B cell (primary cell): ENCODE data around the gene WNK2. TPM values are rescaled to one million over a fixed set of nuclear protein-coding genes. Genes with fewer than 3 reads are reported as not detected.

Experiments used
- ATAC-seq: fragments of 200-7000 bp; cut with Tn5 transposase; one replicate; pipeline ENCODE4 v1.10.0; 2021; ENCODE audit warnings: low read depth, mild to moderate bottlenecking, moderate number of reproducible peaks, moderate library complexity
- CTCF ChIA-PET: fragments of 350-600 bp; sonication (Branson Sonifier 250); formaldehyde crosslinking; loops from one replicate; lab custom pipeline; 2021; ENCODE audit warnings: antibody characterized with exemption, inconsistent platforms; lab: Charles Lee
- POLR2A ChIA-PET: fragments of 350-600 bp; sonication (Branson Sonifier 250); formaldehyde crosslinking; loops from one replicate; lab custom pipeline; 2021; ENCODE audit warnings: antibody characterized with exemption; lab: Charles Lee
- DNase-seq: peaks from one replicate; pipeline ENCODE4 v3.0.0; 2013
- H2AFZ ChIP-seq: 2 replicates; pipeline ENCODE4 v1.6.1; 2012; ENCODE audit warnings: mild to moderate bottlenecking, low read depth, low read length; ENCODE audit not compliant: insufficient read depth, poor library complexity, severe bottlenecking
- H3K27ac ChIP-seq, 2 donors: 1 replicate in 1 of 2; 2 replicates in 1 of 2; pipeline ENCODE4 v1.5.1; 2012 to 2013; ENCODE audit warnings: low read length in 2 of 2, mild to moderate bottlenecking in 2 of 2, moderate library complexity in 1 of 2
- H3K27me3 ChIP-seq, 4 experiments: fragments of 200-600 bp in 1 of 4; sonication (generic) in 1 of 4; replicated peaks in 1 of 4; 1 replicate in 2 of 4; 2 replicates in 2 of 4; pipeline versions ENCODE4 v1.6.1 to v1.7.0; 2013 to 2016; ENCODE audit warnings: low read length in 3 of 4, mild to moderate bottlenecking in 2 of 4, mixed read lengths in 1 of 4, moderate library complexity in 1 of 4; ENCODE audit not compliant: insufficient read depth in 4 of 4, control insufficient read depth in 3 of 4; ENCODE audit errors: control extremely low read depth in 1 of 4
- H3K36me3 ChIP-seq, 2 experiments: replicated peaks in 1 of 2; 1 replicate in 1 of 2; 2 replicates in 1 of 2; pipeline versions ENCODE4 v1.6.1 to v1.7.1; 2013; ENCODE audit warnings: low read length in 1 of 2; ENCODE audit not compliant: insufficient read depth in 2 of 2, control insufficient read depth in 1 of 2; ENCODE audit errors: control extremely low read depth in 1 of 2, extremely low read depth in 1 of 2
- H3K4me1 ChIP-seq, 2 donors: fragments of 200-600 bp in 1 of 2; sonication (generic) in 1 of 2; 1 replicate in 1 of 2; 2 replicates in 1 of 2; pipeline versions ENCODE4 v1.5.1 to v1.6.1; 2013 to 2017; ENCODE audit warnings: low read length in 2 of 2; ENCODE audit not compliant: control insufficient read depth in 2 of 2, insufficient read depth in 2 of 2
- H3K4me2 ChIP-seq: replicated peaks from 2 replicates; pipeline ENCODE3; 2012; ENCODE audit warnings: mild to moderate bottlenecking, low read depth, low read length; ENCODE audit not compliant: poor library complexity, severe bottlenecking
- H3K4me3 ChIP-seq, 5 experiments: fragments of 200-600 bp in 1 of 5; sonication (generic) in 1 of 5; 1 replicate in 3 of 5; 2 replicates in 2 of 5; pipeline versions ENCODE4 v1.5.1 to v1.7.0; 2011 to 2016; ENCODE audit warnings: low read length in 4 of 5, mild to moderate bottlenecking in 4 of 5, low read depth in 2 of 5, control low read depth in 1 of 5, moderate library complexity in 1 of 5; ENCODE audit not compliant: insufficient read depth in 1 of 5; ENCODE audit errors: control extremely low read depth in 1 of 5, extremely low read depth in 1 of 5
- H3K79me2 ChIP-seq: fragments of 200-600 bp; sonication (generic); one replicate; pipeline ENCODE4 v1.6.0; 2016; ENCODE audit warnings: low read length; ENCODE audit not compliant: control insufficient read depth, insufficient read depth
- H3K9ac ChIP-seq: fragments of 200-600 bp; sonication (generic); 2 replicates; pipeline ENCODE4 v1.6.1; 2017; ENCODE audit warnings: mild to moderate bottlenecking, low read length, moderate library complexity
- H3K9me3 ChIP-seq, 3 donors: one replicate each; pipeline versions ENCODE4 v1.6.1 to v1.7.1; 2013; ENCODE audit warnings: low read length in 2 of 3; ENCODE audit not compliant: control insufficient read depth in 2 of 3, insufficient read depth in 1 of 3; ENCODE audit errors: control extremely low read depth in 1 of 3
- H4K20me1 ChIP-seq: 2 replicates; pipeline ENCODE4 v1.6.0; 2012; ENCODE audit warnings: mild to moderate bottlenecking, low read length; ENCODE audit not compliant: insufficient read depth, control insufficient read depth, poor library complexity, severe bottlenecking
- H3K27ac Mint-ChIP-seq: one replicate; pipeline ENCODE4 v1.8.0; 2021; ENCODE audit warnings: mixed read lengths
- H3K27me3 Mint-ChIP-seq: one replicate; pipeline ENCODE4 v1.8.0; 2021; ENCODE audit warnings: mixed read lengths
- H3K4me1 Mint-ChIP-seq: one replicate; pipeline ENCODE4 v1.8.0; 2021; ENCODE audit warnings: mixed read lengths
- H3K4me3 Mint-ChIP-seq: one replicate; pipeline ENCODE4 v1.8.0; 2021; ENCODE audit warnings: mixed read lengths
- H3K9me3 Mint-ChIP-seq: one replicate; pipeline ENCODE4 v1.8.0; 2022; ENCODE audit warnings: mixed read lengths; ENCODE audit not compliant: insufficient read depth
- EZH2 ChIP-seq: IDR thresholded peaks from 2 replicates; pipeline ENCODE4 v1.6.1; 2012; ENCODE audit warnings: borderline replicate concordance, low read depth, mild to moderate bottlenecking, moderate library complexity, low read length; ENCODE audit not compliant: insufficient read depth, poor library complexity, severe bottlenecking
- WGBS: methylation state at CpG from one replicate; pipeline ENCODE4 v1.1.5; 2013; ENCODE audit warnings: missing lambda C conversion rate; ENCODE audit not compliant: insufficient coverage; 5-methylcytosine and 5-hydroxymethylcytosine counted together
- intact Hi-C: fragments of 100-400 bp; cut with micrococcal nuclease; formaldehyde crosslinking; loops from one replicate; pipeline ENCODE4 v1.10.0; 2022
- polyA plus RNA-seq: library from polyadenylated mRNA; depleted of rRNA; stranded (reverse); fragments of >200 nt; gene quantifications from 2 replicates; pipeline ENCODE4 v1.2.3, GENCODE V29; 2012
- total RNA-seq, 2 donors: library from RNA; stranded (reverse); fragments of 120-200 nt in 1 of 2; gene quantifications; 1 replicate in 1 of 2; 2 replicates in 1 of 2; pipeline versions ENCODE4 v1.2.3 to v1.2.4, GENCODE V29; 2013 to 2022
- TF ChIP-seq, protein P1 (sequence below): fragments of 200-600 bp; IDR thresholded peaks from one replicate; pipeline ENCODE4 v1.8.0; 2022; ENCODE audit warnings: antibody characterized with exemption, mild to moderate bottlenecking

The WNK2 gene
- total and polyA plus RNA-seq, 2 donors (not counting 1 experiment from before 2014, with no cell fraction given): 0.49 TPM; not detected in 1

DNA sequence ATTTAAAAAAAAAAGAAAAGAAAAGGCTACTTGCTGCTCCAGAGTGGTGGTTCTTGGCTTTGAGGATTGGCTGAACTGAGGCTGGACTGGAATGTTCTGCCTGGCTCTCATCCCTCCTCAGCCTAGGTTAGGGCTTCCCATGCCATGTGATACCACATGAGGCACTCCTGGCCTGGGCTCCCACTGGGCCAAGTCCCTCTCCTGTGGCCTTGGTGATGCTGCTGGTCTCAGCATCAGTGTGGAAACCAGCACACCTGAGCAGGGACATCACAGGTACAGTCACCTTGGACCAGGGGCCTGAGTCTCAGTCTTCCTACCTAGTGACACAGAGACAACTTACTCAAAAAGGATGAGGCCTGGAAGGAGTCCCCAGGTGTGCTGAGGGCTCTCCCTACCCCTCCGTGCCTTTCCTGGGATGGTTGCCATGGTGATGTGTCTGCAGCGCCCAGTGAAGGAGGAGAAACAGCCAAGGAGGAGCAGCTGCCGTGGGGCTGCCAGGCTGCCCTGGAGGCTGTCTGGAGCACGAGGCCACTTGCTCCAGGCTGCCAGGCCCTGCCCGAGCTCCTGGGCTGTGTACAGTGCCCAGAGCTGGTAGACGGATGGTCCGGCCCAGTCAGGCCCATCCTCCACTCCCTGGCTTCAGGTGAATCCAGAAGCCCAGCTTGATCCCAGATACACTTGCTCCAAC lies 71.0 kb downstream of the WNK2 start:
- ChIA-PET POLR2A (no interaction called here), CTCF (no interaction called here)
- DNase-seq (no peak), ATAC-seq (no peak)
- Histone ChIP-seq H4K20me1 (no peaks in the 10 kb centered on the region), H3K4me3 (no peak overlapping the region), H3K4me2 (no peak overlapping the region), H2AFZ (no peak overlapping the region), H3K9ac (no peak overlapping the region), H3K27me3 (peaks cover 0 to 2% (median 0%) of the 10 kb centered on the region in 4 experiments), H3K4me1 (no peaks in the 10 kb centered on the region), H3K9me3 (no peaks in the 10 kb centered on the region), H3K79me2 (no peaks in the 10 kb centered on the region), H3K36me3 (no peaks in the 10 kb centered on the region), H3K27ac (no peak overlapping the region)
- Mint-ChIP-seq H3K9me3 (no peaks in the 10 kb centered on the region), H3K27ac (no peak overlapping the region), H3K27me3 (no peaks in the 10 kb centered on the region), H3K4me3 (no peak overlapping the region), H3K4me1 (no peaks in the 10 kb centered on the region)
- TF ChIP-seq, protein P1, sequence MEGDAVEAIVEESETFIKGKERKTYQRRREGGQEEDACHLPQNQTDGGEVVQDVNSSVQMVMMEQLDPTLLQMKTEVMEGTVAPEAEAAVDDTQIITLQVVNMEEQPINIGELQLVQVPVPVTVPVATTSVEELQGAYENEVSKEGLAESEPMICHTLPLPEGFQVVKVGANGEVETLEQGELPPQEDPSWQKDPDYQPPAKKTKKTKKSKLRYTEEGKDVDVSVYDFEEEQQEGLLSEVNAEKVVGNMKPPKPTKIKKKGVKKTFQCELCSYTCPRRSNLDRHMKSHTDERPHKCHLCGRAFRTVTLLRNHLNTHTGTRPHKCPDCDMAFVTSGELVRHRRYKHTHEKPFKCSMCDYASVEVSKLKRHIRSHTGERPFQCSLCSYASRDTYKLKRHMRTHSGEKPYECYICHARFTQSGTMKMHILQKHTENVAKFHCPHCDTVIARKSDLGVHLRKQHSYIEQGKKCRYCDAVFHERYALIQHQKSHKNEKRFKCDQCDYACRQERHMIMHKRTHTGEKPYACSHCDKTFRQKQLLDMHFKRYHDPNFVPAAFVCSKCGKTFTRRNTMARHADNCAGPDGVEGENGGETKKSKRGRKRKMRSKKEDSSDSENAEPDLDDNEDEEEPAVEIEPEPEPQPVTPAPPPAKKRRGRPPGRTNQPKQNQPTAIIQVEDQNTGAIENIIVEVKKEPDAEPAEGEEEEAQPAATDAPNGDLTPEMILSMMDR: no peak
- no peak for TF ChIP-seq EZH2
- WGBS: 92% methylated on average over 7 of the region's 7 CpGs
- intact Hi-C loops: no loop called here

GRCh38 chr9:93255494-93255867 lies 71.5 kb downstream of the WNK2 start:
- no peak overlapping the region for H3K4me2 ChIP-seq
- no peaks in the 10 kb centered on the region for H3K9me3 ChIP-seq
- H3K4me1 ChIP-seq: no peaks in the 10 kb centered on the region
- WGBS: 90% methylated on average over 7 of the region's 7 CpGs
- peaks cover 0 to 2% (median 0%) of the 10 kb centered on the region in 4 experiments for H3K27me3 ChIP-seq
- POLR2A ChIA-PET: no interaction called here
- H3K79me2 ChIP-seq: no peaks in the 10 kb centered on the region
- Mint-ChIP-seq H3K4me3 (no peak overlapping the region), H3K27ac (no peak overlapping the region), H3K9me3 (no peaks in the 10 kb centered on the region), H3K27me3 (no peaks in the 10 kb centered on the region), H3K4me1 (no peaks in the 10 kb centered on the region)
- TF ChIP-seq, protein P1: no peak
- no peak for TF ChIP-seq EZH2
- DNase-seq (no peak), ATAC-seq (no peak)
- intact Hi-C loops: no loop called here
- CTCF ChIA-PET: no interaction called here
- H3K27ac ChIP-seq: no peak overlapping the region
- no peak overlapping the region for H2AFZ ChIP-seq
- no peaks in the 10 kb centered on the region for H4K20me1 ChIP-seq
- no peak overlapping the region for H3K4me3 ChIP-seq
- H3K36me3 ChIP-seq: no peaks in the 10 kb centered on the region
- no peak overlapping the region for H3K9ac ChIP-seq
